ENCODE data around the gene MRAS. TPM values are rescaled to one million over a fixed set of nuclear protein-coding genes. Genes with fewer than 3 reads are reported as not detected.

The MRAS gene
- total RNA-seq, 4 donors from 2014 or later = 31.8 to 58.1 (median 51.8) TPM

DNA sequence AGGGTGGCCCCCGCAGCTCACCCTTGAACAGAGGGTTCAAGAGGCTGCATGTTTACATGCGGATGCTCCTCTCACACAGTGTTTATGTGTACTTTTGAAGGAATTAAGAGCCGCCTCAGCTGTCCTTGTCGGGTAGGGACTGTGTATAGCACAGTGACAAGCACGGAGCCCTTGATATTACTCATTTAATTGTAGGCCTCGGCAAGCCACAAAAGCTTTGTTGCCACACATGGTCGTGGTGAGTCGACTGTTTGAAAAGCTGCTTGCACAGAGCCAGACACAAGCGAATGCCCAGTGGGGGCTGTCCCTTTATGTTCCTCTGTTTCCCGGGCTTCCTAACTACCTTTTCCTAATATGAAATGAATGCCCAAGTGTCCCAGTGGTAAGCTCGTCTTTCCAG, 90.5 kb downstream of the MRAS start:
- WGBS, 2 donors (ENCODE audit: low coverage in 1 of 2) = 74 to 85% methylated on average over 4 to 6 of the region's 11 CpGs
- no peak for ATAC-seq
- TF ChIP-seq POLR2AphosphoS5 (IDR thresholded peaks at IDR 0.05) = no peak
- TF ChIP-seq, protein P1, sequence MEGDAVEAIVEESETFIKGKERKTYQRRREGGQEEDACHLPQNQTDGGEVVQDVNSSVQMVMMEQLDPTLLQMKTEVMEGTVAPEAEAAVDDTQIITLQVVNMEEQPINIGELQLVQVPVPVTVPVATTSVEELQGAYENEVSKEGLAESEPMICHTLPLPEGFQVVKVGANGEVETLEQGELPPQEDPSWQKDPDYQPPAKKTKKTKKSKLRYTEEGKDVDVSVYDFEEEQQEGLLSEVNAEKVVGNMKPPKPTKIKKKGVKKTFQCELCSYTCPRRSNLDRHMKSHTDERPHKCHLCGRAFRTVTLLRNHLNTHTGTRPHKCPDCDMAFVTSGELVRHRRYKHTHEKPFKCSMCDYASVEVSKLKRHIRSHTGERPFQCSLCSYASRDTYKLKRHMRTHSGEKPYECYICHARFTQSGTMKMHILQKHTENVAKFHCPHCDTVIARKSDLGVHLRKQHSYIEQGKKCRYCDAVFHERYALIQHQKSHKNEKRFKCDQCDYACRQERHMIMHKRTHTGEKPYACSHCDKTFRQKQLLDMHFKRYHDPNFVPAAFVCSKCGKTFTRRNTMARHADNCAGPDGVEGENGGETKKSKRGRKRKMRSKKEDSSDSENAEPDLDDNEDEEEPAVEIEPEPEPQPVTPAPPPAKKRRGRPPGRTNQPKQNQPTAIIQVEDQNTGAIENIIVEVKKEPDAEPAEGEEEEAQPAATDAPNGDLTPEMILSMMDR (IDR thresholded peaks at IDR 0.05) = no peak
- no peak for TF ChIP-seq EP300 (IDR thresholded peaks at IDR 0.05)
- no peak for TF ChIP-seq POLR2A (IDR thresholded peaks at IDR 0.05)
- Histone ChIP-seq H3K36me3 (no peaks in the 10 kb centered on the region), H3K9me3 (no peaks in the 10 kb centered on the region), H3K27me3 (peaks cover 39% of the 10 kb centered on the region), H3K27ac (no peak overlapping the region), H3K4me1 (peaks cover 0 to 22% (median 15%) of the 10 kb centered on the region in 3 donors), H3K4me3 (no peak overlapping the region)

DNA sequence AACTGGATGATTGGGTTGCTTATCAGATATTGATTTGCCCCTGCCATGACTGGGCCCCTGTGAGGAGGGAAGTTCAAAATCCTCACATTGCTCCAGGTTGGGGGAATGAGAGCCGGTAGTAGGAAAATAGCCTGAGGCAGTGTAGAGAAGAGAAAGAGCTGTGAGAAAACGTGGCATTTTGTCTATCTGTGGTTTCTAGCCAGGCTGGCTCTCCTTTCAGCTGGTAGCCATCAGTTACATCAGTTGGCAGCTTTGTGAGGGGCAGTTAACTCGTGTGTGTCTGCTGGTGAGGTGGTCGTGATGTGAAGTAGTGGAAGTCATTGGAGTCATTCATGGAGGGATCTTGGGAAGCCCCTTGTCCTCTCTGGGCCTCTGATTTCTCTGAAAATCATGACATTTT, 91.3 kb downstream of the MRAS start:
- Histone ChIP-seq H3K4me1 (peaks cover 0 to 15% (median 9%) of the 10 kb centered on the region in 3 donors), H3K4me3 (no peak overlapping the region), H3K27me3 (peaks cover 32% of the 10 kb centered on the region), H3K9me3 (no peaks in the 10 kb centered on the region), H3K36me3 (no peaks in the 10 kb centered on the region), H3K27ac (no peak overlapping the region)
- ATAC-seq = no peak
- TF ChIP-seq EP300 (IDR thresholded peaks at IDR 0.05) (no peak), POLR2AphosphoS5 (IDR thresholded peaks at IDR 0.05) (no peak), POLR2A (IDR thresholded peaks at IDR 0.05) (no peak)
- TF ChIP-seq, protein P1 (IDR thresholded peaks at IDR 0.05) = no peak
- 66 to 69% methylated on average over 3 to 4 of the region's 4 CpGs for WGBS, 2 donors (ENCODE audit: low coverage in 1 of 2)

DNA sequence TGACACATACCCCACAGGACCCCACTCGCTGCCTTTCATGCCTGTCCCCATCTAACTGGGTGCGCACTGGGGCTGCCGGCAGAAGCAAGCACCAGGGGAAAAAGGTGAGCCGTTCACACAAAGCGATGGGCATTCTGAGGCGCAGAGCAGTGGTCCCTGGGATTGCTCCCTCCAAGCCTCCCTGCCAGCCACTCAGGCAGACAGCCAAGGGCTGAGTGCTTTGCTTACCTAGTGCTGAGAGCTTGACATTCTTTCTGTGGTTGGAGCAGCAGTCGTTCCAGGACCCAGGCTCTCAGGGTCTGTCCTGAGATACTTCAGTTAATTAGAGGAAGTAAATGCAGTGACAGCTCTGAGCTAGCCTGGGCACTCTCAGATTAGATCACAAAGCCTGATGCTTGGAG, 91.7 kb downstream of the MRAS start:
- no peaks in the 10 kb centered on the region for H3K36me3 ChIP-seq
- no peaks in the 10 kb centered on the region for H3K9me3 ChIP-seq
- H3K27ac ChIP-seq = no peak overlapping the region
- TF ChIP-seq POLR2A (IDR thresholded peaks at IDR 0.05) (no peak), EP300 (IDR thresholded peaks at IDR 0.05) (no peak), POLR2AphosphoS5 (IDR thresholded peaks at IDR 0.05) (no peak)
- TF ChIP-seq, protein P1 (IDR thresholded peaks at IDR 0.05) = no peak
- H3K4me3 ChIP-seq = no peak overlapping the region
- peaks cover 0 to 10% (median 5%) of the 10 kb centered on the region in 3 donors for H3K4me1 ChIP-seq
- ATAC-seq = no peak
- WGBS, 2 donors (ENCODE audit: low coverage in 1 of 2) = 40 to 51% methylated on average over 2 to 4 of the region's 7 CpGs
- peaks cover 27% of the 10 kb centered on the region for H3K27me3 ChIP-seq

DNA sequence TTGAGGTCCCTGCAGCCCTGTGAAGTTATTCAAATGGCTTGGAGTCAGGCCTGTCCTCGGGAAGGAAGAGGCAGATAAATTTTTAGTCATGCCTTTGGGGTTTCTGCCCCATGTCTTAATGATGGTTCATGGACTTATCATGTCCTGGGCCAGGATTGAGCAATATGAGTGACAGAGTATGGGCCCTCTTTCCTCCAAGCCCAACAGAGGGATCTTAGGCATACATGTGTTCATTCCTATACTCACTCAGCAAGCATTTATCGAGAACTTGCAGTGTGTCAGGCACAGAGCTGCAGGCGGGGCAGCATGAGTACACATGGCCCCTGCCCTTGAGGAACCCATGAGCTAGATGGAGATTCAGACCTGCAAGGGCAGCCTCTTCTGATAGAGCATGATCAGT, 92.2 kb downstream of the MRAS start:
- 78% methylated on average over 2 of the region's 3 CpGs; no CpG with 5 or more reads in 1 of the 2 donors for WGBS, 2 donors (ENCODE audit: low coverage in 1 of 2)
- Histone ChIP-seq H3K27ac (no peak overlapping the region), H3K27me3 (peaks cover 22% of the 10 kb centered on the region), H3K4me1 (peaks cover 0 to 5% (median 0%) of the 10 kb centered on the region in 3 donors), H3K9me3 (no peaks in the 10 kb centered on the region), H3K4me3 (no peak overlapping the region), H3K36me3 (no peaks in the 10 kb centered on the region)
- no peak for TF ChIP-seq POLR2A (IDR thresholded peaks at IDR 0.05)
- TF ChIP-seq, protein P1 (IDR thresholded peaks at IDR 0.05) = no peak
- TF ChIP-seq EP300 (IDR thresholded peaks at IDR 0.05) = no peak
- no peak for TF ChIP-seq POLR2AphosphoS5 (IDR thresholded peaks at IDR 0.05)
- ATAC-seq = no peak

DNA sequence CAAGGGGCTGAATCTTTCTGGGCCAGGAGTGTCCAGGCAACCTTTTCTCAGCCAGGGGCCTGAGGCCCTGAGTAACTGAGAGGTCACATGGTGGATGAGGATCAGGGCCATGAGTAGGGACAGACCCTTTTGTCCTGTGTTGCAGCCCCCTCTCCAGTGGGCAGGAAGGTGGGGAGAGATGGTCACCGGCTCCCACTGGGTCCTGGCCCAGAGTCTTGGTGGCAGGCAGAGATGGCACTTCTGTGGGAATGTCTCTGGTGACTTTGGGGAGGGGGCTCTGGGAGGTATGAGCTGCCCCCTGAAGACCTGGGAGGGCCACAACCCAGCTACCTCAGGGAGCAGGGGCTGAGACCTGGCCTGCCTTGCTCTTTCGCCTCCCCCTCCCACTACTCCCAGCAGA, 92.9 kb downstream of the MRAS start:
- TF ChIP-seq POLR2A (IDR thresholded peaks at IDR 0.05) = no peak
- TF ChIP-seq, protein P1 (IDR thresholded peaks at IDR 0.05) = no peak
- TF ChIP-seq POLR2AphosphoS5 (IDR thresholded peaks at IDR 0.05) = no peak
- no peak for TF ChIP-seq EP300 (IDR thresholded peaks at IDR 0.05)

More for the DNA sequence above, 92.9 kb downstream of the MRAS start:
- Histone ChIP-seq H3K27ac (no peak overlapping the region), H3K4me1 (no peaks in the 10 kb centered on the region), H3K9me3 (no peaks in the 10 kb centered on the region), H3K36me3 (no peaks in the 10 kb centered on the region), H3K27me3 (peaks cover 16% of the 10 kb centered on the region), H3K4me3 (no peak overlapping the region)
- no CpG with 5 or more reads among the region's 2 CpGs for WGBS, 2 donors (ENCODE audit: low coverage in 1 of 2)
- ATAC-seq = no peak

Data from gastroesophageal sphincter (tissue), 4 donors.